Erythroblast (primary cell): ENCODE measurements around the gene C16orf92.

Experiments used
- GATA1 ChIP-seq: IDR thresholded peaks from 2 replicates; pipeline ENCODE4 v1.6.1; 2011; ENCODE audit warnings: low read depth, mild to moderate bottlenecking, control low read depth, low read length, moderate library complexity
- POLR2A ChIP-seq: IDR thresholded peaks from 2 replicates; pipeline ENCODE4 v1.6.1; 2011; ENCODE audit warnings: mild to moderate bottlenecking, low read length

DNA sequence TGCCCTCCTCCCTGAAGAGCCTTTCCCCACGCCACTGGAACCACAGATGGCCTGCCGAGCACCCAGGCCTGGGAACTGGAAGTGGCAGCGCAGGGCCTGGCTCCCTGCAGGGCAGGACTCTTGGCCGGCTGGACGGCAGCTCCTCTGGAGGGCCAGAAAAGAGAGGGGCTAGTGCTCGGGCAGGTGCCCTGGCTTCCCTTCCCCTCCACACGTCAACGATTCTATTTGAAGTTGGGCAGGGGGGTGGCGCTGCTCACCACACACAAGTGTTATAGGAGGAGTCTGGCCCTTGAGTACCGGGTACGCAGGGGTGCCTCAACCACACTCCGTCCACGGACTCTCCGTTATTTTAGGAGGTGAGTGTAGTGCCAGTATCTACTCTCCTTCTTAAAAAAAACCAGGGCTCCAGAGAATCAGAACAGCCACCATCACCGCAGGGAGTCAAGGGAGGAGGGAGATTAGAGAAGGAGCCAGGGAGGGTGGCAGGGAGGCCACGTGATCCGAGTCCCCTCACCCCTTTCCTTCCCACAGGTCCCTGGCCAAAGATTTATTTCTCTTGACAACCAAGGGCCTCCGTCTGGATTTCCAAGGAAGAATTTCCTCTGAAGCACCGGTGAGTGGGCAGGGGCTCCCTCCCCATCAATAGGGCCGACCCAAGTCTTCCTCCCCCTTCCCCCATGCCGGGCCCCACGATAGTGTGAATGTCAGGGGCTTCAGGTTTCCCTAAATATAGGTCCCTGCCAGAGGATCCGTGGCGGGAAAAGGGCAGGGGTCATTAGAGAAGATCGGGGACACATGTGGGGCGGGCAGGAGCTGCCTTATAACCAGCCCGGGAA, 41.1 kb downstream of the C16orf92 start:
- TF ChIP-seq POLR2A (peak; percentile 61), GATA1 (no peak)
